OCI-LY3 (cell line): Measurements from ENCODE around the gene RAB20.

ENCODE experiments used
- H2AFZ ChIP-seq: fragments of 200-600, 300-600 bp; shearing (Covaris generic); 2 replicates; pipeline ENCODE4 v1.6.0; 2014; ENCODE audit warnings: antibody characterized with exemption, low read depth, low read length
- H3K27ac ChIP-seq: fragments of 200-600, 300-600 bp; sonication (generic); 2 replicates; pipeline ENCODE4 v1.5.1; 2014; ENCODE audit warnings: mild to moderate bottlenecking, low read length, moderate library complexity, mixed read lengths
- H3K27me3 ChIP-seq: fragments of 200-600, 300-600 bp; sonication (generic); 2 replicates; pipeline ENCODE4 v1.6.1; 2014; ENCODE audit warnings: low read depth, low read length, mixed read lengths
- H3K36me3 ChIP-seq: fragments of 200-600, 300-600 bp; sonication (generic); replicated peaks from 2 replicates; pipeline ENCODE3; 2014; ENCODE audit warnings: low read depth, low read length, mixed read lengths
- H3K4me1 ChIP-seq: fragments of 300-600, 200-600 bp; sonication (generic); 2 replicates; pipeline ENCODE4 v1.6.1; 2014; ENCODE audit warnings: low read length, mixed read lengths
- H3K4me2 ChIP-seq: fragments of 200-600, 300-600 bp; sonication (generic); 2 replicates; pipeline ENCODE4 v1.6.1; 2014; ENCODE audit warnings: low read length, mixed read lengths
- H3K4me3 ChIP-seq: fragments of 300-600, 200-600 bp; sonication (generic); 2 replicates; pipeline ENCODE4 v1.5.1; 2014; ENCODE audit warnings: antibody characterized with exemption, mild to moderate bottlenecking, low read length, moderate library complexity
- H3K79me2 ChIP-seq: fragments of 300-600, 200-600 bp; shearing (Covaris generic); 2 replicates; pipeline ENCODE4 v1.6.1; 2014; ENCODE audit warnings: mild to moderate bottlenecking, low read length, mixed read lengths
- H3K9ac ChIP-seq: fragments of 300-600, 200-600 bp; shearing (Covaris generic); 2 replicates; pipeline ENCODE4 v1.6.0; 2014; ENCODE audit warnings: mild to moderate bottlenecking, low read length, moderate library complexity
- H3K9me3 ChIP-seq: fragments of 200-600, 300-600 bp; shearing (Covaris generic); 2 replicates; pipeline ENCODE4 v1.6.1; 2014; ENCODE audit warnings: low read length, mixed read lengths; ENCODE audit not compliant: insufficient read depth
- H4K20me1 ChIP-seq: fragments of 200-600, 300-600 bp; sonication (generic); 2 replicates; pipeline ENCODE4 v1.6.1; 2016; ENCODE audit warnings: low read length, mixed read lengths; ENCODE audit not compliant: insufficient read depth
- EZH2phosphoT487 ChIP-seq: fragments of 200-600 bp; shearing (Covaris generic); IDR thresholded peaks from 2 replicates; pipeline ENCODE4 v1.6.1; 2018; ENCODE audit warnings: antibody characterized with exemption, mixed run types, low read depth
- TF ChIP-seq, protein P1 (sequence below): fragments of 200-600, 300-600 bp; sonication (generic); IDR thresholded peaks from 2 replicates; pipeline ENCODE4 v1.5.1; 2014; ENCODE audit warnings: antibody characterized with exemption, low read length, low read depth

RAB20 gene

DNA sequence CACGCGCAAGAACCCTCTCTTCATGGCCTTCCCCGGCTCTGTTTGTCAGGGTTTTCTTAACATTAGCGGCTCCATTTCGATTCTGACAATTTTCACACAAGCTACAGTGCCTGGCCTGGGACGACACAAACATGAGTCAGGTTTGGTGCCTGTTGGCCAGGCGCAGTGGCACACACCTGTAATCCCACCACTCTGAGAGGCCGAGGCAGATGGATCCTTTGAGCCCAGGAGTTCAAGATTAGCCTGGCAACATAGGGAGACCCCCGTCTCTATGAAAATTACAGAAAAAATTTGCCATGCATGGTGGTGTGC lies 1.9 kb upstream of the RAB20 start:
- Histone ChIP-seq H3K9ac (no peak overlapping the region), H3K4me1 (no peaks in the 10 kb centered on the region), H3K4me2 (no peak overlapping the region), H3K4me3 (no peak overlapping the region), H2AFZ (no peak overlapping the region), H3K27me3 (peaks cover 54% of the 10 kb centered on the region), H3K36me3 (no peaks in the 10 kb centered on the region), H3K9me3 (no peaks in the 10 kb centered on the region), H4K20me1 (no peaks in the 10 kb centered on the region), H3K79me2 (no peaks in the 10 kb centered on the region), H3K27ac (no peak overlapping the region)
- TF ChIP-seq, protein P1, sequence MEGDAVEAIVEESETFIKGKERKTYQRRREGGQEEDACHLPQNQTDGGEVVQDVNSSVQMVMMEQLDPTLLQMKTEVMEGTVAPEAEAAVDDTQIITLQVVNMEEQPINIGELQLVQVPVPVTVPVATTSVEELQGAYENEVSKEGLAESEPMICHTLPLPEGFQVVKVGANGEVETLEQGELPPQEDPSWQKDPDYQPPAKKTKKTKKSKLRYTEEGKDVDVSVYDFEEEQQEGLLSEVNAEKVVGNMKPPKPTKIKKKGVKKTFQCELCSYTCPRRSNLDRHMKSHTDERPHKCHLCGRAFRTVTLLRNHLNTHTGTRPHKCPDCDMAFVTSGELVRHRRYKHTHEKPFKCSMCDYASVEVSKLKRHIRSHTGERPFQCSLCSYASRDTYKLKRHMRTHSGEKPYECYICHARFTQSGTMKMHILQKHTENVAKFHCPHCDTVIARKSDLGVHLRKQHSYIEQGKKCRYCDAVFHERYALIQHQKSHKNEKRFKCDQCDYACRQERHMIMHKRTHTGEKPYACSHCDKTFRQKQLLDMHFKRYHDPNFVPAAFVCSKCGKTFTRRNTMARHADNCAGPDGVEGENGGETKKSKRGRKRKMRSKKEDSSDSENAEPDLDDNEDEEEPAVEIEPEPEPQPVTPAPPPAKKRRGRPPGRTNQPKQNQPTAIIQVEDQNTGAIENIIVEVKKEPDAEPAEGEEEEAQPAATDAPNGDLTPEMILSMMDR, result no peak

DNA sequence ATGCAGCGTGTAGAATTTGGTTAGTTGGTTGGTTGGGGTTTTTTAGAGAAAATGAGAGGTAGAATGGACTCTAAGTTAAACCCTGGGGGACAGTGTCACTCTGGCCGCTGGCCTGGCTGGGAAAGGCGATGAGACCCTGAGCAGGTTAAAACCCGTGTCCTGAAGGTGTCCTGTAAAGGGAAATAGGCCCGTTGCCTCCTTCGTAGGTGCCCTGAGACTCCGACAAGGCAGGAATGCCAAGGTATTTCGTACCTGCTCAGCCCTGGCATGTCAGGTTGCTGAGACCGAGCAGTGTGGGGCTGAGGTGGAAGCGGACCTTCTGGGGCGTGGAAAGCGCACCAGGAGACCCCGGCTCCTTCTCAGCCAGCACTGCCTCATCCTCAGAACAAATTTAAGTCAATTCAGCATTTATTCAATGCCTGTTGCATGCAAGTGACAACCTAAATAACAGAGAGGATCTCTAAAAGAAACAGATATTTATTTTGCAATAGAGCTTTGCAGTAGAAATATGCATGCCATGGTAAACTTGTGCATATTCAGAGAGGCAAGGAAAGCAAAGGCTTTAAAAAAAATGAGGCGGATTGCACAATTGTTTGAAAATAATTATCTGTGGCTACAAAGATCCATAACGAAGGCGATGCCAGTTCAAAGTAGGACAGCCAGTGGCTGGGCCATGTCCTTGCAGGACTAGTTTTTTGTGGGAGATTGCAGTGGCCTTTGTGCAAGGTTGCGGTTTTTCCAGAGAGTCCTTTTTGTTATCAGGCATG lies 1.4 kb upstream of the RAB20 start:
- no peak overlapping the region for H3K9ac ChIP-seq
- H2AFZ ChIP-seq, result no peak overlapping the region
- peaks cover 50% of the 10 kb centered on the region for H3K27me3 ChIP-seq
- no peaks in the 10 kb centered on the region for H3K36me3 ChIP-seq
- TF ChIP-seq, protein P1, result no peak
- TF ChIP-seq EZH2phosphoT487, result no peak
- no peak overlapping the region for H3K4me2 ChIP-seq
- no peak overlapping the region for H3K27ac ChIP-seq
- no peaks in the 10 kb centered on the region for H4K20me1 ChIP-seq
- H3K4me3 ChIP-seq, result no peak overlapping the region
- H3K79me2 ChIP-seq, result no peaks in the 10 kb centered on the region
- no peaks in the 10 kb centered on the region for H3K4me1 ChIP-seq
- H3K9me3 ChIP-seq, result no peaks in the 10 kb centered on the region

DNA sequence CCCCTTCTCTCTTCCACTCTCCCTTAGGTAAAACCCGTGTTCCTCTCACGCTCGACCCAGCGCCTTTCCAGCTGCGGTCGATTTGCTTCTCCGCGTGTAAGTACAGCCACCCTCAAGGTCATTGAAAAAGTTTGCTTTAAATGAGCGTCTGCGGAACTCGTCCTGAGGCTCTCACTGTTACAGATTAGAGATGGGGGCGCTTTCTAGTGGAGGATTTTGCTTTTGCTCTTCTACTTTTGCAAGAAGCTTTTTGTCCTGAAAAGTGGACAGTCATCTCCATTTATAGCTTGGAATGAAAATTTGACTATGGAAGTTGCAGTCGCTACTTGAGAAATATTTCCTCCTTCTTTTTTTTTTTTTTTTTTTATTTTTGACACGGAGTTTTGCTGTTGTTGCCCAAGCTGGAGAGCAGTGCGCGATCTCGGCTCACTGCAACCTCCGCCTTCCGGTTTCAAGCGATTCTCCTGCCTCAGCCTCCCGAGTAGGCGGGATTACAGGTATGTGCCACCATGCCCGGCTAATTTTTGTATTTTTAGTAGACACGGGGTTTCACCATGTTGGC lies 595 bp upstream of the RAB20 start:
- no peak overlapping the region for H3K27ac ChIP-seq
- no peaks in the 10 kb centered on the region for H3K4me1 ChIP-seq
- H3K36me3 ChIP-seq, result no peaks in the 10 kb centered on the region
- H3K4me2 ChIP-seq, result peak overlapping the region; percentile 56
- H3K9me3 ChIP-seq, result no peaks in the 10 kb centered on the region
- H3K4me3 ChIP-seq, result peak overlapping the region; percentile 58
- TF ChIP-seq, protein P1, result no peak
- no peak for TF ChIP-seq EZH2phosphoT487
- no peaks in the 10 kb centered on the region for H4K20me1 ChIP-seq
- H3K79me2 ChIP-seq, result no peaks in the 10 kb centered on the region
- no peak overlapping the region; the same call in 1 of the 2 replicates for H3K9ac ChIP-seq
- no peak overlapping the region for H2AFZ ChIP-seq
- H3K27me3 ChIP-seq, result peaks cover 50% of the 10 kb centered on the region

DNA sequence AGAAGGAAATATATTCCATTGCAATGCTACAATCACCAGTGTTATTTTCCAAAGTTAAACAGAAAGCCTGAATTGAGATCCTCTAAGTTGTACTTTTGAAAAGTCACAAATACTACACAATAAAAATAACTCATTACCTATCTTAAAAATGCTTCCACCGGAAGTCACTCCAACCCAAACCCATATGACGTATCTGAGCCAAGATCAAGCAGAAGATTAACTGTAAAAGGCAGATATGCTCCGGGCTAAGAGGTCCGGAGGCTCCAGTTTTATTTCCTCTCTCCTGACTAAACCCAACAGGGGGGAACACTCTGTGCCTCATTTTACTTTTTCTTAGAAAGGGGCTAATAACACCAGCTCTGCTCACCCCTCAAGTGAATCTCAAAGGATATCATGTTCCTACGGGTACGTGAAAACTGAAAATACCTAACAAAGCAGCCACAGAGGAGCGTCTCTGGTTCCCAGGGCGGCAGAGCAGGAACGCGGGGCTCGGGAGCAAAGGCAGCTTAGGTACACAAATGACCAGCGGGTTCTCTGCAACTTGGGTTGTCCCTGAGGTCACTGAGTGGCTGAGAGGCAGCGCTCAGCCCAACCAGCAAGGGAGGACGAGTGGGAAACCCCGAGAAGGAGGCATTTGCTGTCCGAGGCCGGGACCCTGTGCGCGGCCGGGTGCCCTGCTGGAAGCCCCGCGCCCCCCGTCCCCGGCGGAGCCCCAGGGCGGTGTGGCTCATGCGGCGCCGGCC lies 750 bp downstream of the RAB20 start:
- Histone ChIP-seq H4K20me1 (no peaks in the 10 kb centered on the region), H3K9ac (no peak overlapping the region), H3K79me2 (no peaks in the 10 kb centered on the region), H2AFZ (no peak overlapping the region), H3K4me1 (peaks cover 4% of the 10 kb centered on the region), H3K4me2 (no peak overlapping the region), H3K36me3 (no peaks in the 10 kb centered on the region), H3K27me3 (peaks cover 54% of the 10 kb centered on the region), H3K27ac (no peak overlapping the region), H3K9me3 (no peaks in the 10 kb centered on the region), H3K4me3 (no peak overlapping the region)
- TF ChIP-seq, protein P1, result no peak
- TF ChIP-seq EZH2phosphoT487, result no peak
